Panc1 (cell line): ENCODE data around the gene PRSS21. TPM values are rescaled to one million over a fixed set of nuclear protein-coding genes. Genes with fewer than 3 reads are reported as not detected.

Experiments used
- ATAC-seq: fragments of 200-7000 bp; cut with Tn5 transposase; 2 replicates; pipeline ENCODE4 v1.9.1; 2020; ENCODE audit warnings: mild to moderate bottlenecking, moderate library complexity
- BruUV-seq: library from RNA; stranded (reverse); fragments of 400-500 nt; replicated peaks from 2 replicates; lab custom pipeline; 2021; lab: Mats Ljungman, UMichigan
- CTCF ChIA-PET: fragments of 300-600 bp; sonication (Branson Sonifier 250); formaldehyde crosslinking; loops from one replicate; lab custom pipeline; 2022; ENCODE audit warnings: antibody characterized with exemption; lab: Charles Lee
- POLR2A ChIA-PET: fragments of 300-600 bp; sonication (Branson Sonifier 250); formaldehyde crosslinking; loops from one replicate; lab custom pipeline; 2022; ENCODE audit warnings: antibody characterized with exemption; lab: Charles Lee
- DNase-seq: peaks from one replicate; pipeline ENCODE4 v3.0.0-alpha.2; 2010; ENCODE audit warnings: low read depth, low spot score
- H3K27ac ChIP-seq: 2 replicates; pipeline ENCODE4 v1.5.1; 2011; ENCODE audit warnings: mild to moderate bottlenecking, low read length, inconsistent platforms
- H3K27me3 ChIP-seq: fragments of 200-500 bp; sonication (Bioruptor generic); 2 replicates; pipeline ENCODE4 v1.6.0; 2014; ENCODE audit warnings: low read length, inconsistent platforms; ENCODE audit not compliant: control insufficient read depth, insufficient read depth
- H3K36me3 ChIP-seq: fragments of 200-500 bp; sonication (Bioruptor generic); 2 replicates; pipeline ENCODE4 v1.5.1; 2014; ENCODE audit warnings: inconsistent platforms, mild to moderate bottlenecking, low read length, moderate library complexity; ENCODE audit not compliant: control insufficient read depth, insufficient read depth
- H3K4me1 ChIP-seq: 2 replicates; pipeline ENCODE4 v1.5.1; 2011; ENCODE audit warnings: inconsistent platforms, mild to moderate bottlenecking, low read length, moderate library complexity; ENCODE audit not compliant: control insufficient read depth, insufficient read depth
- H3K4me3 ChIP-seq, 2 experiments: 2 replicates each; pipeline ENCODE4 v1.5.1; 2011 to 2012; ENCODE audit warnings: low read depth in 2 of 2, low read length in 2 of 2, mild to moderate bottlenecking in 2 of 2, inconsistent platforms in 1 of 2, moderate library complexity in 1 of 2
- H3K9me3 ChIP-seq: fragments of 200-500 bp; sonication (Bioruptor generic); 2 replicates; pipeline ENCODE4 v1.5.1; 2014; ENCODE audit warnings: low read depth, mild to moderate bottlenecking, inconsistent platforms, low read length, moderate library complexity; ENCODE audit not compliant: control insufficient read depth, insufficient read depth
- POLR2AphosphoS5 ChIP-seq: IDR thresholded peaks from 2 replicates; pipeline ENCODE4 v1.6.1; 2012; ENCODE audit warnings: mild to moderate bottlenecking, low read depth, low read length, moderate library complexity
- SIN3A ChIP-seq: IDR thresholded peaks from 2 replicates; pipeline ENCODE4 v1.6.1; 2012; ENCODE audit warnings: low read depth, mild to moderate bottlenecking, low read length, moderate library complexity, borderline replicate concordance; ENCODE audit not compliant: insufficient read depth
- TCF7L2 ChIP-seq: IDR thresholded peaks from 2 replicates; pipeline ENCODE4 v1.6.1; 2011; ENCODE audit warnings: mild to moderate bottlenecking, low read depth, low read length, inconsistent platforms
- in situ Hi-C: cut with HindIII; loops from 2 replicates; pipeline ENCODE4 v1.10.0; 2016; ENCODE audit warnings: low sequenced_read_pairs, low pct_unique_long_range_greater_than_20kb
- intact Hi-C: fragments of 100-400 bp; cut with micrococcal nuclease; formaldehyde crosslinking; loops from one replicate; pipeline ENCODE4 v1.10.0; 2022; ENCODE audit not compliant: unreplicated experiment
- total RNA-seq: library from RNA; stranded (reverse); gene quantifications from one replicate; pipeline ENCODE4 v1.2.1, GENCODE V29; 2021; ENCODE audit not compliant: unreplicated experiment
- TF ChIP-seq, protein P1 (sequence below), 2 experiments: IDR thresholded peaks; 2 replicates each; pipeline ENCODE4 v1.6.1; 2011 to 2012; ENCODE audit warnings: low read depth in 2 of 2, control low read depth in 1 of 2, low read length in 1 of 2, mild to moderate bottlenecking in 1 of 2, moderate library complexity in 1 of 2; ENCODE audit not compliant: insufficient read depth in 1 of 2
- TF ChIP-seq, protein P2 (sequence below): fragments of 450-650 bp; IDR thresholded peaks from 2 replicates; pipeline ENCODE4 v1.5.1; 2017; ENCODE audit warnings: mild to moderate bottlenecking

Gene PRSS21
- total RNA-seq, 1 experiment from 2014 or later = not detected

DNA sequence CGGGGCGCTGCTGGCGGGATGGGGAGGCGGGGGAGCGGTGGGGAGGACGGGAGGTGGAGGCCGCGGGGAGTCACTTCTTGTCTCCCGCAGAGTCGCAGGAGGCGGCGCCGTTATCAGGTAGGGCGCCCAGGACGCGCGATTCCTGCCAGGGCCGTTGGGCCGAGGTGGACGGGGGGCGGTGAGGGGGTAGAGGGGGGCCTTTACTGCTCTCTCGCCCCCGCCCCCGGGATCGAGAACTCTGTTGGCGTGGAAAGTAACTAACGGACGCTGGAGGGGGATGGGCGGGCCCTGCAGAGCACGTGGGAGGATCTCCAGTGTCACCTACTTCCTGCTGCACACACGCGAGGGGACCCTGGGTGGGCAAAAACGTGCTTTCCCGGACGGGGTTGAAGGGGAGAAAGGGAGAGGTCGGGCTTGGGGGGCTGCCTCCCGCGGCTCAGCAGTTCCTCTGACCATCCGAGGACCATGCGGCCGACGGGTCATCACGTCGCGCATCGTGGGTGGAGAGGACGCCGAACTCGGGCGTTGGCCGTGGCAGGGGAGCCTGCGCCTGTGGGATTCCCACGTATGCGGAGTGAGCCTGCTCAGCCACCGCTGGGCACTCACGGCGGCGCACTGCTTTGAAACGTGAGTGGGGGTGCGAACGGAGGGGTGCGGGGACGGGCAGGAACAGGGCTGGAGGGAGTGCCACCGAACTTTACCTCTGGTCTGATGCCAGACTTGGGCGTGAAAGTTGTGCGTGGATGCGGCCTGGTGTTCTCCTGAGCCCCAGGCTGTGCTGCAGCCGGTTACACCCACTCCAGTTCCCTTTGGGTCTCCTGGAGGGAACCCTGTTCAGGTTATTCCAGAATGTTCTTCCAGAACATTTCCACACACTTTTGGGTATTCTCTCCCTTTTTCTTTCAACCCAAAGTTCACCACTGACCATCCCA lies 569 bp downstream of the PRSS21 start:
- no peak overlapping the region for H3K27ac ChIP-seq
- peaks cover 21% of the 10 kb centered on the region for H3K4me1 ChIP-seq
- in situ Hi-C loops (no loop called here), intact Hi-C loops (no loop called here)
- no peak overlapping the region for H3K4me3 ChIP-seq
- no TSS peak for BruUV-seq
- TF ChIP-seq, protein P1, sequence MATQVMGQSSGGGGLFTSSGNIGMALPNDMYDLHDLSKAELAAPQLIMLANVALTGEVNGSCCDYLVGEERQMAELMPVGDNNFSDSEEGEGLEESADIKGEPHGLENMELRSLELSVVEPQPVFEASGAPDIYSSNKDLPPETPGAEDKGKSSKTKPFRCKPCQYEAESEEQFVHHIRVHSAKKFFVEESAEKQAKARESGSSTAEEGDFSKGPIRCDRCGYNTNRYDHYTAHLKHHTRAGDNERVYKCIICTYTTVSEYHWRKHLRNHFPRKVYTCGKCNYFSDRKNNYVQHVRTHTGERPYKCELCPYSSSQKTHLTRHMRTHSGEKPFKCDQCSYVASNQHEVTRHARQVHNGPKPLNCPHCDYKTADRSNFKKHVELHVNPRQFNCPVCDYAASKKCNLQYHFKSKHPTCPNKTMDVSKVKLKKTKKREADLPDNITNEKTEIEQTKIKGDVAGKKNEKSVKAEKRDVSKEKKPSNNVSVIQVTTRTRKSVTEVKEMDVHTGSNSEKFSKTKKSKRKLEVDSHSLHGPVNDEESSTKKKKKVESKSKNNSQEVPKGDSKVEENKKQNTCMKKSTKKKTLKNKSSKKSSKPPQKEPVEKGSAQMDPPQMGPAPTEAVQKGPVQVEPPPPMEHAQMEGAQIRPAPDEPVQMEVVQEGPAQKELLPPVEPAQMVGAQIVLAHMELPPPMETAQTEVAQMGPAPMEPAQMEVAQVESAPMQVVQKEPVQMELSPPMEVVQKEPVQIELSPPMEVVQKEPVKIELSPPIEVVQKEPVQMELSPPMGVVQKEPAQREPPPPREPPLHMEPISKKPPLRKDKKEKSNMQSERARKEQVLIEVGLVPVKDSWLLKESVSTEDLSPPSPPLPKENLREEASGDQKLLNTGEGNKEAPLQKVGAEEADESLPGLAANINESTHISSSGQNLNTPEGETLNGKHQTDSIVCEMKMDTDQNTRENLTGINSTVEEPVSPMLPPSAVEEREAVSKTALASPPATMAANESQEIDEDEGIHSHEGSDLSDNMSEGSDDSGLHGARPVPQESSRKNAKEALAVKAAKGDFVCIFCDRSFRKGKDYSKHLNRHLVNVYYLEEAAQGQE (IDR thresholded peaks at IDR 0.05; ENCODE audit: insufficient read depth in 1 of 2, low read depth in 2 of 2, low read length in 1 of 2) = no peak
- TF ChIP-seq TCF7L2 (no peak), SIN3A (no peak), POLR2AphosphoS5 (no peak)
- TF ChIP-seq, protein P2, sequence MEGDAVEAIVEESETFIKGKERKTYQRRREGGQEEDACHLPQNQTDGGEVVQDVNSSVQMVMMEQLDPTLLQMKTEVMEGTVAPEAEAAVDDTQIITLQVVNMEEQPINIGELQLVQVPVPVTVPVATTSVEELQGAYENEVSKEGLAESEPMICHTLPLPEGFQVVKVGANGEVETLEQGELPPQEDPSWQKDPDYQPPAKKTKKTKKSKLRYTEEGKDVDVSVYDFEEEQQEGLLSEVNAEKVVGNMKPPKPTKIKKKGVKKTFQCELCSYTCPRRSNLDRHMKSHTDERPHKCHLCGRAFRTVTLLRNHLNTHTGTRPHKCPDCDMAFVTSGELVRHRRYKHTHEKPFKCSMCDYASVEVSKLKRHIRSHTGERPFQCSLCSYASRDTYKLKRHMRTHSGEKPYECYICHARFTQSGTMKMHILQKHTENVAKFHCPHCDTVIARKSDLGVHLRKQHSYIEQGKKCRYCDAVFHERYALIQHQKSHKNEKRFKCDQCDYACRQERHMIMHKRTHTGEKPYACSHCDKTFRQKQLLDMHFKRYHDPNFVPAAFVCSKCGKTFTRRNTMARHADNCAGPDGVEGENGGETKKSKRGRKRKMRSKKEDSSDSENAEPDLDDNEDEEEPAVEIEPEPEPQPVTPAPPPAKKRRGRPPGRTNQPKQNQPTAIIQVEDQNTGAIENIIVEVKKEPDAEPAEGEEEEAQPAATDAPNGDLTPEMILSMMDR = no peak
- CTCF ChIA-PET = no interaction called here
- no peaks in the 10 kb centered on the region for H3K9me3 ChIP-seq
- no peaks in the 10 kb centered on the region for H3K27me3 ChIP-seq
- ATAC-seq (no peak), DNase-seq (no peak)
- H3K36me3 ChIP-seq = no peaks in the 10 kb centered on the region
- POLR2A ChIA-PET = no interaction called here

DNA sequence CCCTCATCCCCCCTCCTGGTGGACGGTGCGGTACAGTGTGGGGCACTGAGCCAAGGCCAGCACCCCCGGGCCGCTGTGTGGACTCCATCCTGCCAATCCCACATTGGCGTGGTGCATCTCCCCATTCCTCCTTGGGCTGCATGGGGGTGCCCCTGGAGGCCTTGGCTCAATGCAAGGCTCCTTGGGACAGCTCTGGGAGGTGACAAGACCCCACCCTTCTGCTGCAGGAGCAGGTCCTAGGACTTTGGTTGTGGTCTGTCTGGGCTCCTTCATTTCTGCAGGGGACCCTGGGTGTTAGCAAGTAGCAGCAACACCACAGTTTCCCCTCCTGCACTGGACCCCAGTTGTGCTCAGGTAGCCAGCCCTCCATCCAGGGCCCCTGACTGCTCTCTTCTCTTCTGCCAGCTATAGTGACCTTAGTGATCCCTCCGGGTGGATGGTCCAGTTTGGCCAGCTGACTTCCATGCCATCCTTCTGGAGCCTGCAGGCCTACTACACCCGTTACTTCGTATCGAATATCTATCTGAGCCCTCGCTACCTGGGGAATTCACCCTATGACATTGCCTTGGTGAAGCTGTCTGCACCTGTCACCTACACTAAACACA lies 1.3 kb downstream of the PRSS21 start:
- ChIA-PET POLR2A (no interaction called here), CTCF (no interaction called here)
- no peak overlapping the region for H3K4me3 ChIP-seq
- no peak for TF ChIP-seq POLR2AphosphoS5
- TF ChIP-seq, protein P2 = no peak
- TF ChIP-seq, protein P1 (IDR thresholded peaks at IDR 0.05; ENCODE audit: insufficient read depth in 1 of 2, low read depth in 2 of 2, low read length in 1 of 2) = no peak
- no peak for TF ChIP-seq TCF7L2
- no peak for TF ChIP-seq SIN3A
- DNase-seq (no peak), ATAC-seq (no peak)
- no peaks in the 10 kb centered on the region for H3K9me3 ChIP-seq
- intact Hi-C loops = no loop called here
- no peaks in the 10 kb centered on the region for H3K27me3 ChIP-seq
- no peak overlapping the region for H3K27ac ChIP-seq
- in situ Hi-C loops = no loop called here
- no TSS peak for BruUV-seq
- H3K4me1 ChIP-seq = peaks cover 24% of the 10 kb centered on the region
- no peaks in the 10 kb centered on the region for H3K36me3 ChIP-seq
